GM19372 (cell line): ENCODE data around the gene DUSP2.
A peak's percentile ranks its signal among the peaks of the same experiment; 100 is the strongest.
"Not testable (repeated sequence)": the region's sequence is repeated elsewhere in the genome, so short reads cannot be mapped to it uniquely, and the experiment has no call there.

Experiments used
- ATAC-seq: cut with Tn5 transposase; IDR thresholded peaks from one replicate; pipeline ENCODE4 v1.9.1; 2021; ENCODE audit warnings: mild to moderate bottlenecking, low read depth, moderate library complexity; ENCODE audit not compliant: unreplicated experiment

Gene DUSP2

GRCh38 chr2:96148410-96149217 lies 3.4 kb upstream of the DUSP2 start:
- ATAC-seq, result no peak

- no peak for ATAC-seq
Measured at GRCh38 chr2:96147593-96148201, 2.5 kb upstream of the DUSP2 start.

GRCh38 chr2:96146881-96147592 lies 1.8 kb upstream of the DUSP2 start:
- ATAC-seq, result no peak

- peak; percentile 35 for ATAC-seq
Measured at GRCh38 chr2:96146153-96146880, 1.1 kb upstream of the DUSP2 start.

GRCh38 chr2:96145848-96146152 lies 560 bp upstream of the DUSP2 start:
- no peak for ATAC-seq

- ATAC-seq, result no peak
Measured at GRCh38 chr2:96144481-96145035, 682 bp downstream of the DUSP2 start.

- no peak for ATAC-seq
Measured at GRCh38 chr2:96143848-96144480, 1.3 kb downstream of the DUSP2 start.

- no peak for ATAC-seq
Measured at GRCh38 chr2:96143231-96143847, 1.9 kb downstream of the DUSP2 start.

- ATAC-seq, result no peak
Measured at GRCh38 chr2:96142217-96143113, 2.8 kb downstream of the DUSP2 start.

- not testable (repeated sequence) for ATAC-seq
Measured at GRCh38 chr2:96141624-96141967, 3.6 kb downstream of the DUSP2 start.

GRCh38 chr2:96140941-96141623 lies 4.2 kb downstream of the DUSP2 start:
- no peak for ATAC-seq

- ATAC-seq, result no peak
Measured at GRCh38 chr2:96139181-96139758, 6.0 kb downstream of the DUSP2 start.

- ATAC-seq, result no peak
Measured at GRCh38 chr2:96138179-96139145, 6.8 kb downstream of the DUSP2 start, which contains the start of gene ASTL. ASTL (minus strand) TSS chr2:96138502; CDS start chr2:96138436, 66 bp downstream.

- ATAC-seq, result no peak
Measured at GRCh38 chr2:96137321-96138178, 7.7 kb downstream of the DUSP2 start.

GRCh38 chr2:96136129-96136720 lies 9.0 kb downstream of the DUSP2 start:
- ATAC-seq, result no peak
